Measurements from ENCODE around the gene INTS11.

Gene INTS11

DNA sequence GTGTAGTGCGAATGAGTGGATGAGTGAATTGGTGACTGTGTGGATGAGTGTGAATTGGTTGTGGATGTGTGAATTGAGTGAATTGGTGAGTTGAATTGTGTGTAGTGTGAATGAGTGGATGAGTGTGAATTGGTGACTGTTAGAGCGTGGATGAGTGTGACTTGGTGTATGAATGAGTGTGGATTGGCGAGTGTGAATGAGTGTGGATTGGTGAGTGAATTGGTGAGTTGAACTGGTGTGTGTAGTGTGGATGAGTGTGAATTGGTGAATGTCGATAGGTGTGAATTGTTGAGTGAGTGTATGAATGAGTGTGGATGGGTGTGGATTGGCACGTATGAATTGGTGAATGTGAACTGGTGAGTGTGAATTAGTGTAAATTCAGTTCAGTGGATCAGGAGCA lies 42.9 kb upstream of the INTS11 start:
- peaks cover 6% of the 10 kb centered on the region; the same call in 1 of the 2 replicates for H3F3A ChIP-seq (ENCODE audit: control insufficient read depth, insufficient read depth)
- H3K4me2 ChIP-seq (ENCODE audit: low read length) = no peak overlapping the region
- peaks cover 11% of the 10 kb centered on the region for H3K79me2 ChIP-seq (ENCODE audit: control insufficient read depth, low read length)
- no peak overlapping the region for H3K4me3 ChIP-seq (ENCODE audit: low read length)
- peaks cover 6% of the 10 kb centered on the region; the same call in 1 of the 2 replicates for H4K20me1 ChIP-seq (ENCODE audit: control insufficient read depth, insufficient read depth, low read depth, low read length)
- peaks cover 11% of the 10 kb centered on the region for H3K4me1 ChIP-seq (ENCODE audit: control insufficient read depth, low read length)
- H3K27me3 ChIP-seq (ENCODE audit: control insufficient read depth, low read length) = no peaks in the 10 kb centered on the region
- no peak for TF ChIP-seq EZH2phosphoT487 (IDR thresholded peaks at IDR 0.05; ENCODE audit: borderline replicate concordance, low read length)
- TF ChIP-seq CTCF (IDR thresholded peaks at IDR 0.05; ENCODE audit: low read depth, low read length, poor library complexity, severe bottlenecking) = no peak
- H3K36me3 ChIP-seq (ENCODE audit: control insufficient read depth, low read length) = peaks cover 17% of the 10 kb centered on the region
- peaks cover 18% of the 10 kb centered on the region for H3K9me3 ChIP-seq (ENCODE audit: control insufficient read depth, insufficient read depth, low read length)
- no peaks in the 10 kb centered on the region for H3K9me2 ChIP-seq (replicated peaks; ENCODE audit: control insufficient read depth, low read length)
- H3K27ac ChIP-seq (ENCODE audit: low read depth, low read length) = no peak overlapping the region

- Histone ChIP-seq H3K4me3 (ENCODE audit: low read length) (no peak overlapping the region), H3K9me3 (ENCODE audit: control insufficient read depth, insufficient read depth, low read length) (peaks cover 18% of the 10 kb centered on the region), H3K27me3 (ENCODE audit: control insufficient read depth, low read length) (no peaks in the 10 kb centered on the region), H3K4me2 (ENCODE audit: low read length) (no peak overlapping the region), H3K79me2 (ENCODE audit: control insufficient read depth, low read length) (peaks cover 5% of the 10 kb centered on the region), H4K20me1 (ENCODE audit: control insufficient read depth, insufficient read depth, low read depth, low read length) (peaks cover 4% of the 10 kb centered on the region; the same call in 1 of the 2 replicates), H3K9me2 (replicated peaks; ENCODE audit: control insufficient read depth, low read length) (no peaks in the 10 kb centered on the region), H3K4me1 (ENCODE audit: control insufficient read depth, low read length) (peaks cover 5% of the 10 kb centered on the region), H3K27ac (ENCODE audit: low read depth, low read length) (no peak overlapping the region), H3F3A (ENCODE audit: control insufficient read depth, insufficient read depth) (peaks cover 6% of the 10 kb centered on the region; the same call in 1 of the 2 replicates), H3K36me3 (ENCODE audit: control insufficient read depth, low read length) (peaks cover 12% of the 10 kb centered on the region)
- TF ChIP-seq EZH2phosphoT487 (IDR thresholded peaks at IDR 0.05; ENCODE audit: borderline replicate concordance, low read length) = no peak
- TF ChIP-seq CTCF (IDR thresholded peaks at IDR 0.05; ENCODE audit: low read depth, low read length, poor library complexity, severe bottlenecking) = no peak
Measured at GRCh38 chr1:1366699-1367066, 42.2 kb upstream of the INTS11 start.

- peaks cover 6% of the 10 kb centered on the region; the same call in 1 of the 2 replicates for H3F3A ChIP-seq (ENCODE audit: control insufficient read depth, insufficient read depth)
- no peak overlapping the region for H3K4me2 ChIP-seq (ENCODE audit: low read length)
- H3K27ac ChIP-seq (ENCODE audit: low read depth, low read length) = no peak overlapping the region
- H4K20me1 ChIP-seq (ENCODE audit: control insufficient read depth, insufficient read depth, low read depth, low read length) = no peaks in the 10 kb centered on the region
- H3K9me3 ChIP-seq (ENCODE audit: control insufficient read depth, insufficient read depth, low read length) = peaks cover 18% of the 10 kb centered on the region
- no peaks in the 10 kb centered on the region for H3K27me3 ChIP-seq (ENCODE audit: control insufficient read depth, low read length)
- no peaks in the 10 kb centered on the region for H3K4me1 ChIP-seq (ENCODE audit: control insufficient read depth, low read length)
- TF ChIP-seq EZH2phosphoT487 (IDR thresholded peaks at IDR 0.05; ENCODE audit: borderline replicate concordance, low read length) (no peak), CTCF (IDR thresholded peaks at IDR 0.05; ENCODE audit: low read depth, low read length, poor library complexity, severe bottlenecking) (no peak)
- no peaks in the 10 kb centered on the region for H3K79me2 ChIP-seq (ENCODE audit: control insufficient read depth, low read length)
- H3K36me3 ChIP-seq (ENCODE audit: control insufficient read depth, low read length) = peaks cover 6% of the 10 kb centered on the region
- H3K9me2 ChIP-seq (replicated peaks; ENCODE audit: control insufficient read depth, low read length) = no peaks in the 10 kb centered on the region
- no peak overlapping the region for H3K4me3 ChIP-seq (ENCODE audit: low read length)
Measured at GRCh38 chr1:1365875-1366698, 41.6 kb upstream of the INTS11 start.
